Esophagus squamous epithelium (tissue), 4 donors: Measurements from ENCODE around the gene MC1R.

Source experiments
- CTCF ChIP-seq, 6 experiments: fragments of 450-650 bp in 4 of 6; fragments of 200-600 bp in 2 of 6; sonication (generic) in 2 of 6; IDR thresholded peaks; one replicate each; pipeline ENCODE4 v1.5.1; 2016 to 2019; ENCODE audit warnings: antibody characterized with exemption in 6 of 6, mild to moderate bottlenecking in 4 of 6, moderate library complexity in 4 of 6
- POLR2A ChIP-seq, 4 donors: fragments of 450-650 bp; IDR thresholded peaks; one replicate each; pipeline ENCODE4 v1.6.1; 2017; ENCODE audit warnings: antibody characterized with exemption in 4 of 4, mild to moderate bottlenecking in 4 of 4, moderate library complexity in 3 of 4

GRCh38 chr16:89969741-89970410 lies 51.2 kb downstream of the MC1R start:
- TF ChIP-seq CTCF (IDR thresholded peaks at IDR 0.05): no peak
- no peak for TF ChIP-seq POLR2A (IDR thresholded peaks at IDR 0.05)
